T-helper 1 cell (primary cell): Measurements from ENCODE around the gene TEX29.

ENCODE experiments used
- DNase-seq, 5 donors: peaks; one replicate each; pipeline ENCODE4 v3.0.0-alpha.2; 2012 to 2020

The TEX29 gene

DNA sequence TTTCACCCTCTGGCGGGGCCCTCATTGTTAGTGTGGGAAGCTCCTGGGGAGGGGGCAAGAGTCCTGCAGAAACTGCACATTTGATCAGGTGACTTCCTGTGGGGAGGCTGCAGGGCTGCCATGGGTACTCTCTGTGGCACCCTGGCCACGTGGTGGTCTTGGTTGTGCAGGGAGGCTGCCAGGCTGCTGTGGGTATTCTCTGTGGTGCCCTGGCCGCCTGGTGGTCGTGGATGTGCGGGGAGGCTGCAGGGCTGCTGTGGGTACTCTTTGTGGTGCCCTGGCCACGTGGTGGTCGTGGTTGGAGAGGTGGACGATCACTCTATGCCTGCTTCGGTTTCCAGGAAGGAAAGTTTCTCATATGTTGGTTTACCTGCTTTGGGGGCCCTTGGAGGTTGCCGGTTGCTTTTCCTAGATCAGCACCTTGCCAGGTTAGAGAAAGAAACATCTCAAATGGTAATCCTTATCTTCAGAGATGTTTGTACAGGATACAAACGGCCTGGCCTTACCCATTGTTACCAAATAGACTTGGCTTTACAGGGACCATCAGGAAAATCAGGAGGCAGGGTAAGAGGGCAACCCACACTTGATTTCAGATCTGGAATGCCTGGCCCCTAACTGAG is 22.9 kb downstream of the TEX29 start:
- DNase-seq: no peak

- no peak for DNase-seq
Measured at GRCh38 chr13:111344471-111345191, 24.2 kb downstream of the TEX29 start.

DNA sequence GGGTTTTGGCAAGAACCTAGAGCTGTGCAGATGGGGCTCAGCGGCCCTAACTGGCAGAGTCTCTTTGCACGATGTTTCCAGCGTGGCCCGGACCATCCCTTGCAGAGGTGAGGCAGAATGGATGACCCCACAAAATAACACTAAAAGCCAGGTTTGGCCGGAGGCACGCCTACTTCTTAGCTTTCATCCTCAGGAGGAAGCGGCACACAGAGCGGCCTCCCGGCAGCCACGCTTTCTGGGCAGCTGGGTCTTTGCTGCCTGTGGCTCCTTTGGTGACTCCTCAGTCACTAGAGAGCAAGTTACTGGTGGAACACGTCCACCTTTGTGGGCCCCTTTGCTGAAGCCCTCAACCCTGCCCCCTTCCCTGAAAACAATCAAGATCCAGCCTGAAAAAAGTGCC is 25.2 kb downstream of the TEX29 start:
- DNase-seq: no peak

DNA sequence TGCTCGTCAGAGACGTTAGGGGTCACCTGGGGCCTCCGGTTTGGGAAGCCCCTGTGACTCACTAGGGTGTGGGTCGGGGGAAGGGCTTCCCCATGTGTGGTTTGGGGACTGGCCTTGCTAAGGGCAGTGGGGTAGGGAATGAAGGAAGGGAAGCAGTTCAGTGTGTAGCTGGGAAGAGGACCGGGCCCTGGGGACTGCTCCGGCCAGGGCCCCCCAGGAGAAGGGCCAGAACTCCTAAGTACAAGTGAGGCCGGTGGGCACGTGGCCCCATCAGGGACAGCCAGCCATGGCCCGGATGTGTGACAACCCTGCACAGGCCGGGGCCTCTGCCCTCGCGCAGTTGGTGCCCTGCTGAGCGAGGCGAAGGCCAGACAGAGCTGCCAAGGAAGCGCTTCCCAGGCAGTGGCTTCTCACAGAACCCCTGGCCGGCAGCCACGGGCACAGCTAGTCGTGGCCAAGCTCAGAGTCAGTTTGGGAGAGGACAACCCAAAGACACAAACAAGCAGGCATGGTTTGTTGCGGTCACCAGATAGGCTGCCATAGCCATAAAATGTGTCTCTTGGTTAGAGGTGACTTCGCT is 25.7 kb downstream of the TEX29 start:
- DNase-seq: no peak

DNA sequence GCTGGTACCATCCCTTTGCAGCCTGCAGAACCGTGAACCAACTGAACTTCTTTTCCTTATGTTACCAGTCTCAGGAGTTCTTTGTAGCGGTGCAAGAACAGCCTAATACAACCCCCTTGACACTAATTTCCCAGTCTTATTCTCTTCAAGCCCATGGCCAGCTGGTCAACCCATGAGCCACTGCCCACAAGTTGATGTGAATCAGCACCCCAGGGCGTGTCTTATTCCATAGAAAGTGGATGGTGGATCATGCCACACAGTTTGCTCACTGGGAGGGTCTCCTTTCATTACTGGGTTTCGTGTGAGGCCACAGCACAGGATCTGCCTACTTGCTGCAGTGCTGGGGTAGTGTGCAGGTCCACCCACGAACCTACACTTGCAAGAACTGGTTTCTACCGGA is 27.0 kb downstream of the TEX29 start:
- no peak for DNase-seq

DNA sequence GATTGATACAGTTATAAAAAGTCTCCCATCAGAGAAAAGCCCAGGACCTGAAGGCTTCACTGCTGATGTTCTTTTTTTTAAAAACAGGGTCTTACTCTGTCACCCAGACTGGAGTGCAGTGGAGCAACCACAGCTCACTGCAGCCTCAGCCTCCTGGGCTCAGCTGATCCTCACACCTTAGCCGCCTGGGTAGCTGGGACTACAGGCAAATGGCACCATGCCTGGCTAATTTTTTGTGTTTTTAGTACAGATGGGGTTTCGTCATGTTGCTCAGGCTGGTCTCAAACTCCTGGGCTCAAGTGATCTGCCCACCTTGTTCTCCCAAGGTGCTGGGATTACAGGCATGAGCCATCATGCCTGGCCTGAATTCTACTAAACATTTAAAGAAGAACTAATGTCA is 33.1 kb downstream of the TEX29 start:
- no peak for DNase-seq

- DNase-seq: no peak
Measured at GRCh38 chr13:111354789-111355188, 34.3 kb downstream of the TEX29 start.

DNA sequence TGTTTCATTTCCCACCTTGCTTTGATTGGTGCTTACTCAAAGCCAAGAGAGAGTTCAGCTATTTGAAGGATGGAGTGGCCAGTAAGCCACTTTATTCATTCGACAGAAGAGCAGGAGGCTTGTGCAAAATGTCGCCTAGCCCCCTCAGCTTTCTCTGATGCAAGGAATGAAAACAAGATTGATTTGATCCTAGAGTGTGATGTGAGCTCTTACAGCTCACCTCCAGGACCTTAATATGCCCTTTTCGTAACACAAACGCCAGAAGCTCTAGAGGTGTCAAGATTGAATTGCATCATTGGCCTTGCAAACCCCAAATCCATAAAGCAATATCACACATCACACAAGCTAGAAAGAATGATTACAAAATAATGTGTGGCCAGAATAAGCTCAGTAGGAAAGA is 36.4 kb downstream of the TEX29 start:
- no peak for DNase-seq

DNA sequence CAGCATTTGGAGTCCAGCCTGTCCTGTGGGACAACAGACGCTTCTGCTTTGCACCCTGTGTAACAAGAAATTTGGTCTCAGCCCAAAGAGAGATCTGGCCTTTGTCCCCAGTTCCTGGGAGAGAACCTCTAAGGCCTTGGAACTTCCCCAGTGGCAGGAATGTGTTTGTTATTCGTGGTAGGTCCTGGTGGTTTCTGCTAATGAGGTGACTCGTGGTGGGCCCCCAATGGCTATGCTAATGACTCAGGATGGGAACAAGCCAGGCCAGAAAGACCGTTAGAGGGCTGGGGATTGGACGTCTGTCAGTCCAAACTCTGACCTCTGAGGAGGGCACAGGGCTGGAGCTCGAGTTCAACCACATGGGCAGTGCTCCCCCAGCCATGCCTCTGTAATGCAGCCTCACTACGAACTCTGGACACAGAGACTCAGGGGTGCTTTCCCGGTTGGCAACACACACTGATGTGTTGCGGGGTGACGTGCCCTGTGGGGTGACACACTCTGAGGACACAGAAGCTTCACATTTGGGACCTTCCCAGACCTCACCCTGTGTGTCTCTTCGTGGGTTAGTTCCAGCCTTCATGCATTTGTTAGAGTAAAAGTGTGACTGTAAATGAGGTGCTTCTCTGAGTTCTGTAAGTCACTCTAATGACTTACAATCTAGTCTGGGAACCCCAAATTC is 38.9 kb downstream of the TEX29 start:
- no peak for DNase-seq

- DNase-seq: no peak
Measured at GRCh38 chr13:111359930-111360329, 39.5 kb downstream of the TEX29 start.

GRCh38 chr13:111360452-111360851 is 40.0 kb downstream of the TEX29 start:
- DNase-seq: no peak

DNA sequence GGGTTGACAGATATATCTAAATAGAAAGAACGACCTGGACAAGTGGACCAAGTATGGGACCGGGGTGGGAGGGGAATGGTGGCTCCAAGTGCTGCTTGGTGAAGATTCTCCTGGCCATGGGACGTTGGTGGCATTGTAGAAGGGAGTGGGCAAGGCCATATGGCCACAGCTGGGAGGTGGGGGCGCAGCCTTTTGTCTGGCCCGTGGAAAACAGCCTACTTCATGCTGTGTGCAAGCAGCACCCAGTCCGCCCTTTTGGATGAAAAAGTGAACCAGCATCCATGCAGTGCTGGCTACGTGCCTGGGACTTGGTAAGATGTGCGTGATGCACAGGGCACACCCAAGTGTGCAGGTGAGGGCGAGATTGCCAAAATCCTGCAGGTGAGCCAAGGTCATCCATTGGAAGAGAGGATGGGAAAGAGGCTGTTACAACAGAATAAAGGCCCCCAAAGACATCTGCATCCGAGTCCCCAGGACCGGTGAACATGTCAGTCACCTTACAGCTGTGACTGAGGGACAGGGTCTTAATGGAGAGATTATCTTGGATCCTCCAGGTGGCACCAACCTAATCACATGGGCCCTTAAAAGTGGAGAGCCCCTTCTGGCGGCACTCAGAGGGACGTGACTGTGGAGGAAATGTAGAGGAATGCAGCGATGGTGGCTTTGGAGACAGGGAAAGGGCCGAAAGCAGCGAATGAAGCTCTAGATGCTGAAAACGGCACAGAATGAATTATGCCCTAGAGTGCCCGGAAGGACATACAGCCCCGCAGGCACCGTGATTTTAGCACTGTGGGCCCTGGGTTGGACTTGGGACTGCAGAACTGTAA is 40.8 kb downstream of the TEX29 start:
- DNase-seq: no peak

GRCh38 chr13:111361873-111362648 is 41.6 kb downstream of the TEX29 start:
- DNase-seq: no peak

- no peak for DNase-seq
Measured at GRCh38 chr13:111363121-111363520, 42.7 kb downstream of the TEX29 start.

GRCh38 chr13:111363591-111363990 is 43.1 kb downstream of the TEX29 start:
- DNase-seq: no peak

GRCh38 chr13:111365149-111366005 is 44.9 kb downstream of the TEX29 start:
- DNase-seq: no peak

- no peak for DNase-seq
Measured at GRCh38 chr13:111367340-111367739, 46.9 kb downstream of the TEX29 start.

DNA sequence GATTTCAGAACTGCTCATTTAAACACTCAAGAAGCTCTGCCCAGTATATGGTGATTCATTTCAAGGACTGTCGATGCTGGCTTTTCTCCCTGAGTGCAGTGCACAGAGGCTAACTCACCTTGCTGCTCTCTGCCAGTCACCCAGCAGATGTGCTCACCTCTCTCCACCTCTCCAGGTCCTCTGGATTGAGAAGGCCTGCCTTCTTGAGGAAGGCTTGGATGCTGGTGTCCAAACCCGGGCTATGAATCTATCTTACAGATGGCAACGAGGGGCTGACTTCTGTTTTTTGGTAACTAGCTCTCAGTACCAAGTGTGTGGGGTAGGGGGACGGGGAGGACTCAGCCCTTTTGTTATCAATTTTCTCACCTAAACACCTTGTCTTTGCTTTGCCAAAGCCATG is 47.6 kb downstream of the TEX29 start:
- no peak for DNase-seq

GRCh38 chr13:111370147-111370546 is 49.7 kb downstream of the TEX29 start:
- DNase-seq: no peak

- DNase-seq: no peak
Measured at GRCh38 chr13:111370570-111371535, 50.4 kb downstream of the TEX29 start.
